C4-2B (cell line): ENCODE measurements around the gene LRP6.

Experiments
- ZFX ChIP-seq: fragments of 450-650 bp; IDR thresholded peaks from 2 replicates; pipeline ENCODE4 v1.6.1; 2017
- TF ChIP-seq, protein P1 (sequence below): fragments of 450-650 bp; conservative IDR thresholded peaks from 2 replicates; pipeline ENCODE4 v1.5.1; 2017; ENCODE audit warnings: mild to moderate bottlenecking

DNA sequence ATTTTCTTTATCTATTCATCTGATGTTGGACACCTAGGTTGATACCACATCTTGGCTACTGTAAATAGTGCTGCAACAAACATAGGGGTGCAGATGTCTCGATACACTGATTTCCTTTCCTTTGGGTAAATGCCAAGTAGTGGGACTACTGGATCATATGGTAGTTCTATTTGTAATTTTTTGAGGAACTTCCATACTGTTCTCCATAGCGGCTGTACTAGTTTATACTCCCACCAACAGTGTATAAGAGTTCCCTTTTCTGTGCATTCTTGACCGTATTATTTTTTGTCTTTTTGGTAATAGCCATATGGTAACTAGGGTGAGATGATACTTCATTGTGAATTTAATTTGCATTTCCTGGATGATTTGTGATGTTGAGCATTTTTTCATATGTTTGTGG lies 71.8 kb downstream of the LRP6 start:
- TF ChIP-seq, protein P1, sequence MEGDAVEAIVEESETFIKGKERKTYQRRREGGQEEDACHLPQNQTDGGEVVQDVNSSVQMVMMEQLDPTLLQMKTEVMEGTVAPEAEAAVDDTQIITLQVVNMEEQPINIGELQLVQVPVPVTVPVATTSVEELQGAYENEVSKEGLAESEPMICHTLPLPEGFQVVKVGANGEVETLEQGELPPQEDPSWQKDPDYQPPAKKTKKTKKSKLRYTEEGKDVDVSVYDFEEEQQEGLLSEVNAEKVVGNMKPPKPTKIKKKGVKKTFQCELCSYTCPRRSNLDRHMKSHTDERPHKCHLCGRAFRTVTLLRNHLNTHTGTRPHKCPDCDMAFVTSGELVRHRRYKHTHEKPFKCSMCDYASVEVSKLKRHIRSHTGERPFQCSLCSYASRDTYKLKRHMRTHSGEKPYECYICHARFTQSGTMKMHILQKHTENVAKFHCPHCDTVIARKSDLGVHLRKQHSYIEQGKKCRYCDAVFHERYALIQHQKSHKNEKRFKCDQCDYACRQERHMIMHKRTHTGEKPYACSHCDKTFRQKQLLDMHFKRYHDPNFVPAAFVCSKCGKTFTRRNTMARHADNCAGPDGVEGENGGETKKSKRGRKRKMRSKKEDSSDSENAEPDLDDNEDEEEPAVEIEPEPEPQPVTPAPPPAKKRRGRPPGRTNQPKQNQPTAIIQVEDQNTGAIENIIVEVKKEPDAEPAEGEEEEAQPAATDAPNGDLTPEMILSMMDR, result no peak
- TF ChIP-seq ZFX, result no peak
